GM12864 (cell line): ENCODE results near the gene MAD2L1.

ENCODE experiments used
- DNase-seq: peaks from one replicate; pipeline ENCODE4 v3.0.0-alpha.2; 2011; ENCODE audit warnings: low read depth
- H3K4me3 ChIP-seq: 2 replicates; pipeline ENCODE4 v1.5.1; 2011; ENCODE audit warnings: mild to moderate bottlenecking, low read depth, low read length, control low read depth
- TF ChIP-seq, protein P1 (sequence below): IDR thresholded peaks from 2 replicates; pipeline ENCODE4 v1.5.1; 2011; ENCODE audit warnings: low read depth, mild to moderate bottlenecking, moderate library complexity, low read length, control low read depth, inconsistent platforms; ENCODE audit errors: missing control alignments

The MAD2L1 gene

DNA sequence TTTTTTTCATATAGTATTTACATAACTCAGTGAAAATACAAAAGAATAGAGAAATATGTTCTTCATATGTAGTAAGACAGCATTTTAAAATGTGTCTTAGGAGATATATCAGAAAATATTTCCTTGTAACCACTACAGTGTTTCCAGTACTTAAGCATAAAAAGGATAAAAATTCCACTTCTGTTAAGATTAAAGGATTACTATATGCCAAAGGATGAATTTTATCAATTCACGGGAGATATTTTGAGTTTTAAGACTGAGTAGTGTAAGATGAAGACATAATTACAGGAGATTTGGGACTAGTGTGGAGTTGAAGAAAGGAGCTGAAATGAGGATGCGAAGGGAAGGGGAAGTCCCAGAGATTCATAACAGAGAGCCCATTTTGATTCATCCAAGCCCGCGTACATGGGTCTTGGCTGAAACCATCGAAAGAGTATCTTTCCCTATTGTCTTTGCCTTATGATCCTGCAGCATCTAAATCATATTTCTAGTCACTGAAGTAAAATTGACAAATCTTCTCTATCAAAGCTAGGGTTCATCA lies 58.7 kb downstream of the MAD2L1 start:
- no peak overlapping the region for H3K4me3 ChIP-seq

GRCh38 chr4:120007191-120007871 lies 59.3 kb downstream of the MAD2L1 start:
- H3K4me3 ChIP-seq = no peak overlapping the region
- TF ChIP-seq, protein P1, sequence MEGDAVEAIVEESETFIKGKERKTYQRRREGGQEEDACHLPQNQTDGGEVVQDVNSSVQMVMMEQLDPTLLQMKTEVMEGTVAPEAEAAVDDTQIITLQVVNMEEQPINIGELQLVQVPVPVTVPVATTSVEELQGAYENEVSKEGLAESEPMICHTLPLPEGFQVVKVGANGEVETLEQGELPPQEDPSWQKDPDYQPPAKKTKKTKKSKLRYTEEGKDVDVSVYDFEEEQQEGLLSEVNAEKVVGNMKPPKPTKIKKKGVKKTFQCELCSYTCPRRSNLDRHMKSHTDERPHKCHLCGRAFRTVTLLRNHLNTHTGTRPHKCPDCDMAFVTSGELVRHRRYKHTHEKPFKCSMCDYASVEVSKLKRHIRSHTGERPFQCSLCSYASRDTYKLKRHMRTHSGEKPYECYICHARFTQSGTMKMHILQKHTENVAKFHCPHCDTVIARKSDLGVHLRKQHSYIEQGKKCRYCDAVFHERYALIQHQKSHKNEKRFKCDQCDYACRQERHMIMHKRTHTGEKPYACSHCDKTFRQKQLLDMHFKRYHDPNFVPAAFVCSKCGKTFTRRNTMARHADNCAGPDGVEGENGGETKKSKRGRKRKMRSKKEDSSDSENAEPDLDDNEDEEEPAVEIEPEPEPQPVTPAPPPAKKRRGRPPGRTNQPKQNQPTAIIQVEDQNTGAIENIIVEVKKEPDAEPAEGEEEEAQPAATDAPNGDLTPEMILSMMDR = no peak
- no peak for DNase-seq

More for the DNA sequence above, 58.7 kb downstream of the MAD2L1 start:
- TF ChIP-seq, protein P1 = no peak
- no peak for DNase-seq
